Measurements from ENCODE around the gene BAMBI.

BAMBI gene

DNA sequence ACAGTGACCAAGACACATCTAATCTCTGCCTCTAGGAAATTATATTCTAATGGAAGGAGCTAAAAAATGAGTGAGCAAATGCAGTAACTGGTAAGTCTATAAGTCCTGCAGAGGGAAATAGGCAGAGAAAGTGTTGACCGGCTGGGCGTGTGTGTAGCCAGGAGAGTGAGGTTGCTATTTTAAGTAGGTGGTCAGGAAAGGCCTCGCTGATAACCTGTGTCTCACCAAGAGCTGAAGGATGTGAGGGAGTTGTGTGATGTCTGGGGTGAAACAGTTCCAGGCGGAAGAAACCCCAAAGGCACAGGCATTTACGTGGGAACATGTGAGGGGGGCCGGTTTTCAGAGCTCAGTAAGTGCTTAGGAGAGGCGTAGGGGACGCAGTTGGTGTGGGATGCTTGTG lies 54.8 kb downstream of the BAMBI start:
- Histone ChIP-seq H3K4me3 (ENCODE audit: low read depth in 1 of 5, low read length in 5 of 5) (no peak overlapping the region), H3K9ac (ENCODE audit: low read length in 5 of 5) (no peak overlapping the region)

More for the DNA sequence above, 54.8 kb downstream of the BAMBI start:
- Histone ChIP-seq H3K9me3 (ENCODE audit: control insufficient read depth in 5 of 5, low read length in 5 of 5) (peaks cover 0 to 6% (median 3%) of the 10 kb centered on the region in 5 donors), H3K36me3 (ENCODE audit: control insufficient read depth in 5 of 5, insufficient read depth in 5 of 5, low read length in 5 of 5) (no peaks in the 10 kb centered on the region), H3K27me3 (ENCODE audit: control insufficient read depth in 5 of 5, insufficient read depth in 4 of 5, low read length in 5 of 5) (no peaks in the 10 kb centered on the region), H3K4me1 (ENCODE audit: control insufficient read depth in 5 of 5, insufficient read depth in 5 of 5, low read length in 5 of 5) (peaks cover 0 to 7% (median 6%) of the 10 kb centered on the region in 5 donors), H3K27ac (ENCODE audit: low read depth, low read length) (no peak overlapping the region)
